ENCODE measurements around the gene AUTS2. TPM values are rescaled to one million over a fixed set of nuclear protein-coding genes. Genes with fewer than 3 reads are reported as not detected.

Gene AUTS2
- total RNA-seq, 1 experiment from 2014 or later, result 2.5 TPM

- Histone ChIP-seq H3K4me1 (ENCODE audit: control insufficient read depth, insufficient read depth, low read length) (no peaks in the 10 kb centered on the region), H3K36me3 (ENCODE audit: control insufficient read depth, insufficient read depth, low read length) (no peaks in the 10 kb centered on the region), H3K4me3 (ENCODE audit: low read depth in 2 of 2, low read length in 2 of 2) (no peak overlapping the region), H3K9me3 (ENCODE audit: control insufficient read depth, insufficient read depth, low read depth, low read length) (no peaks in the 10 kb centered on the region), H3K27me3 (ENCODE audit: control insufficient read depth, insufficient read depth, low read length) (no peaks in the 10 kb centered on the region), H3K27ac (ENCODE audit: low read length) (no peak overlapping the region)
- ATAC-seq, result no peak
- intact Hi-C loops (cut with micrococcal nuclease; ENCODE audit: unreplicated experiment), result no loop called here
- ChIA-PET CTCF (no interaction called here), POLR2A (no interaction called here)
- BruUV-seq (replicated peaks), result no TSS peak
- DNase-seq (ENCODE audit: low read depth, low spot score), result no peak
- in situ Hi-C loops (cut with HindIII; ENCODE audit: low pct_unique_long_range_greater_than_20kb, low sequenced_read_pairs), result no loop called here
- TF ChIP-seq, protein P1, sequence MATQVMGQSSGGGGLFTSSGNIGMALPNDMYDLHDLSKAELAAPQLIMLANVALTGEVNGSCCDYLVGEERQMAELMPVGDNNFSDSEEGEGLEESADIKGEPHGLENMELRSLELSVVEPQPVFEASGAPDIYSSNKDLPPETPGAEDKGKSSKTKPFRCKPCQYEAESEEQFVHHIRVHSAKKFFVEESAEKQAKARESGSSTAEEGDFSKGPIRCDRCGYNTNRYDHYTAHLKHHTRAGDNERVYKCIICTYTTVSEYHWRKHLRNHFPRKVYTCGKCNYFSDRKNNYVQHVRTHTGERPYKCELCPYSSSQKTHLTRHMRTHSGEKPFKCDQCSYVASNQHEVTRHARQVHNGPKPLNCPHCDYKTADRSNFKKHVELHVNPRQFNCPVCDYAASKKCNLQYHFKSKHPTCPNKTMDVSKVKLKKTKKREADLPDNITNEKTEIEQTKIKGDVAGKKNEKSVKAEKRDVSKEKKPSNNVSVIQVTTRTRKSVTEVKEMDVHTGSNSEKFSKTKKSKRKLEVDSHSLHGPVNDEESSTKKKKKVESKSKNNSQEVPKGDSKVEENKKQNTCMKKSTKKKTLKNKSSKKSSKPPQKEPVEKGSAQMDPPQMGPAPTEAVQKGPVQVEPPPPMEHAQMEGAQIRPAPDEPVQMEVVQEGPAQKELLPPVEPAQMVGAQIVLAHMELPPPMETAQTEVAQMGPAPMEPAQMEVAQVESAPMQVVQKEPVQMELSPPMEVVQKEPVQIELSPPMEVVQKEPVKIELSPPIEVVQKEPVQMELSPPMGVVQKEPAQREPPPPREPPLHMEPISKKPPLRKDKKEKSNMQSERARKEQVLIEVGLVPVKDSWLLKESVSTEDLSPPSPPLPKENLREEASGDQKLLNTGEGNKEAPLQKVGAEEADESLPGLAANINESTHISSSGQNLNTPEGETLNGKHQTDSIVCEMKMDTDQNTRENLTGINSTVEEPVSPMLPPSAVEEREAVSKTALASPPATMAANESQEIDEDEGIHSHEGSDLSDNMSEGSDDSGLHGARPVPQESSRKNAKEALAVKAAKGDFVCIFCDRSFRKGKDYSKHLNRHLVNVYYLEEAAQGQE (IDR thresholded peaks at IDR 0.05; ENCODE audit: insufficient read depth in 1 of 2, low read depth in 2 of 2, low read length in 1 of 2), result no peak
- no peak for TF ChIP-seq POLR2AphosphoS5 (IDR thresholded peaks at IDR 0.05; ENCODE audit: low read depth, low read length)
- TF ChIP-seq CTCF (IDR thresholded peaks at IDR 0.05), result no peak
- TF ChIP-seq SIN3A (IDR thresholded peaks at IDR 0.05; ENCODE audit: borderline replicate concordance, insufficient read depth, low read depth, low read length), result no peak
- no peak for TF ChIP-seq TCF7L2 (IDR thresholded peaks at IDR 0.05; ENCODE audit: low read depth, low read length)
Measured at GRCh38 chr7:69684369-69685292, 86.4 kb downstream of the AUTS2 start.

- no peaks in the 10 kb centered on the region for H3K4me1 ChIP-seq (ENCODE audit: control insufficient read depth, insufficient read depth, low read length)
- H3K27me3 ChIP-seq (ENCODE audit: control insufficient read depth, insufficient read depth, low read length), result no peaks in the 10 kb centered on the region
- ChIA-PET CTCF (no interaction called here), POLR2A (no interaction called here)
- no TSS peak for BruUV-seq (replicated peaks)
- TF ChIP-seq POLR2AphosphoS5 (IDR thresholded peaks at IDR 0.05; ENCODE audit: low read depth, low read length) (no peak), CTCF (IDR thresholded peaks at IDR 0.05) (no peak), TCF7L2 (IDR thresholded peaks at IDR 0.05; ENCODE audit: low read depth, low read length) (no peak), SIN3A (IDR thresholded peaks at IDR 0.05; ENCODE audit: borderline replicate concordance, insufficient read depth, low read depth, low read length) (no peak)
- TF ChIP-seq, protein P1 (IDR thresholded peaks at IDR 0.05; ENCODE audit: insufficient read depth in 1 of 2, low read depth in 2 of 2, low read length in 1 of 2), result no peak
- no peak overlapping the region for H3K4me3 ChIP-seq (ENCODE audit: low read depth in 2 of 2, low read length in 2 of 2)
- no peak overlapping the region for H3K27ac ChIP-seq (ENCODE audit: low read length)
- H3K9me3 ChIP-seq (ENCODE audit: control insufficient read depth, insufficient read depth, low read depth, low read length), result no peaks in the 10 kb centered on the region
- no peak for DNase-seq (ENCODE audit: low read depth, low spot score)
- intact Hi-C loops (cut with micrococcal nuclease; ENCODE audit: unreplicated experiment) (no loop called here), in situ Hi-C loops (cut with HindIII; ENCODE audit: low pct_unique_long_range_greater_than_20kb, low sequenced_read_pairs) (no loop called here)
- ATAC-seq, result no peak
- no peaks in the 10 kb centered on the region for H3K36me3 ChIP-seq (ENCODE audit: control insufficient read depth, insufficient read depth, low read length)
Measured at GRCh38 chr7:69685293-69685631, 87.0 kb downstream of the AUTS2 start.

Data from Panc1 (cell line).